Left colon (tissue), 2 donors: ENCODE measurements around the gene DEFB112. TPM values are rescaled to one million over a fixed set of nuclear protein-coding genes. Genes with fewer than 3 reads are reported as not detected.

Experiments used
- ATAC-seq: fragments of 200-7000 bp; cut with Tn5 transposase; one replicate; pipeline ENCODE4 v1.9.1; 2020; ENCODE audit warnings: mild to moderate bottlenecking, moderate library complexity
- DNase-seq, 2 donors: peaks; one replicate each; pipeline ENCODE4 v3.0.0-alpha.2; 2020
- intact Hi-C, 2 donors: fragments of 100-400 bp; cut with DNase I in 1 of 2; cut with micrococcal nuclease in 1 of 2; formaldehyde crosslinking; loops; one replicate each; pipeline versions ENCODE4 v1.11.2 to v1.14.0; 2022; cut with DNase I, micrococcal nuclease
- total RNA-seq, 2 donors: library from RNA; stranded (reverse); fragmentation: NEBNext Ultra II Directional; extraction: Animal tissue kit (Norgen Biotek cat#: 25700); gene quantifications; one replicate each; pipeline ENCODE4 v1.2.1, GENCODE V29; 2021
- donor health status: DM: no; HTN: no; CAD: no.
- donor health status: DM: yes; HTN: yes; CAD: no.

The DEFB112 gene
- total RNA-seq, 2 donors from 2014 or later = not detected

GRCh38 chr6:50021894-50022293, 27.8 kb downstream of the DEFB112 start, which contains the start of gene DEFB110:
Gene DEFB110 (minus strand): TSS chr6:50021994. CDS start chr6:50021935, 59 bp downstream.
- DNase-seq = no peak
- intact Hi-C loops = no loop called here
- ATAC-seq = no peak

- DNase-seq (no peak), ATAC-seq (no peak)
- intact Hi-C loops = no loop called here
These were observed 41.9 kb downstream of the DEFB112 start for GRCh38 chr6:50007819-50008218.

- ATAC-seq (no peak), DNase-seq (no peak)
- intact Hi-C loops = no loop called here
These were observed 46.6 kb downstream of the DEFB112 start for GRCh38 chr6:50003139-50003538.

- intact Hi-C loops = no loop called here
- ATAC-seq (no peak), DNase-seq (no peak)
These were observed 54.5 kb downstream of the DEFB112 start for GRCh38 chr6:49995278-49995677.

Other genes with a start within 250 kb of the DEFB112 start
- gene CRISP1, start 183.4 kb downstream of the DEFB112 start, total RNA-seq = not detected
- gene DEFB114, start 85.8 kb downstream of the DEFB112 start, total RNA-seq = not detected
- gene DEFB113, start 80.3 kb downstream of the DEFB112 start, total RNA-seq = not detected
- gene DEFB110, start 27.9 kb downstream of the DEFB112 start, total RNA-seq = not detected